ENCODE measurements around the gene MAN1C1. TPM values are rescaled to one million over a fixed set of nuclear protein-coding genes. Genes with fewer than 3 reads are reported as not detected.

Gene MAN1C1
- total and polyA plus RNA-seq, 4 donors = 4.6 to 14.7 (median 13.1) TPM

- Histone ChIP-seq H3K4me1 (ENCODE audit: control insufficient read depth in 5 of 5, insufficient read depth in 5 of 5, low read length in 5 of 5) (peaks cover 6 to 42% (median 24%) of the 10 kb centered on the region in 5 donors), H3K27ac (ENCODE audit: low read depth in 1 of 2, low read length in 1 of 2) (peak overlapping the region; percentile 5 to 17), H3K9ac (ENCODE audit: insufficient read depth in 1 of 2, low read length in 2 of 2) (no peak overlapping the region), H3K36me3 (ENCODE audit: control insufficient read depth in 4 of 4, insufficient read depth in 4 of 4, low read length in 4 of 4) (no peaks in the 10 kb centered on the region), H3K27me3 (ENCODE audit: control insufficient read depth in 3 of 3, insufficient read depth in 3 of 3, low read length in 2 of 3) (no peaks in the 10 kb centered on the region), H3K9me3 (ENCODE audit: control insufficient read depth in 4 of 4, insufficient read depth in 3 of 4, low read length in 3 of 4) (no peaks in the 10 kb centered on the region), H3K4me3 (no peak overlapping the region)
- no peak for TF ChIP-seq CTCF (IDR thresholded peaks at IDR 0.05; ENCODE audit: control extremely low read depth, extremely low read depth)
- DNase-seq = no peak
- no peak for ATAC-seq (ENCODE audit: insufficient read depth, low FRiP score)
- WGBS, 2 donors = 75 to 77% methylated on average over 6 of the region's 6 CpGs
Measured at GRCh38 chr1:25703671-25704266, 87.2 kb downstream of the MAN1C1 start.

GRCh38 chr1:25704267-25704691 lies 87.7 kb downstream of the MAN1C1 start:
- TF ChIP-seq CTCF (IDR thresholded peaks at IDR 0.05; ENCODE audit: control extremely low read depth, extremely low read depth) = no peak
- H3K27ac ChIP-seq (ENCODE audit: low read depth in 1 of 2, low read length in 1 of 2) = peak overlapping the region in 1 of 2 donors; percentile 5
- no peak for ATAC-seq (ENCODE audit: insufficient read depth, low FRiP score)
- no peak overlapping the region for H3K4me3 ChIP-seq
- DNase-seq = peak in 1 of 3 donors; percentile 44
- WGBS, 2 donors = 43 to 61% methylated on average over 7 of the region's 7 CpGs
- no peak overlapping the region for H3K9ac ChIP-seq (ENCODE audit: insufficient read depth in 1 of 2, low read length in 2 of 2)
- H3K9me3 ChIP-seq (ENCODE audit: control insufficient read depth in 4 of 4, insufficient read depth in 3 of 4, low read length in 3 of 4) = no peaks in the 10 kb centered on the region
- H3K36me3 ChIP-seq (ENCODE audit: control insufficient read depth in 4 of 4, insufficient read depth in 4 of 4, low read length in 4 of 4) = no peaks in the 10 kb centered on the region
- H3K4me1 ChIP-seq (ENCODE audit: control insufficient read depth in 5 of 5, insufficient read depth in 5 of 5, low read length in 5 of 5) = peaks cover 6 to 41% (median 22%) of the 10 kb centered on the region in 5 donors
- H3K27me3 ChIP-seq (ENCODE audit: control insufficient read depth in 3 of 3, insufficient read depth in 3 of 3, low read length in 2 of 3) = no peaks in the 10 kb centered on the region

- Histone ChIP-seq H3K4me3 (no peak overlapping the region), H3K4me1 (ENCODE audit: control insufficient read depth in 5 of 5, insufficient read depth in 5 of 5, low read length in 5 of 5) (peaks cover 0 to 26% (median 18%) of the 10 kb centered on the region in 5 donors), H3K9me3 (ENCODE audit: control insufficient read depth in 4 of 4, insufficient read depth in 3 of 4, low read length in 3 of 4) (no peaks in the 10 kb centered on the region), H3K27ac (ENCODE audit: low read depth in 1 of 2, low read length in 1 of 2) (no peak overlapping the region), H3K36me3 (ENCODE audit: control insufficient read depth in 4 of 4, insufficient read depth in 4 of 4, low read length in 4 of 4) (no peaks in the 10 kb centered on the region), H3K27me3 (ENCODE audit: control insufficient read depth in 3 of 3, insufficient read depth in 3 of 3, low read length in 2 of 3) (no peaks in the 10 kb centered on the region), H3K9ac (ENCODE audit: insufficient read depth in 1 of 2, low read length in 2 of 2) (no peak overlapping the region)
- no peak for TF ChIP-seq CTCF (IDR thresholded peaks at IDR 0.05; ENCODE audit: control extremely low read depth, extremely low read depth)
- no peak for DNase-seq
- 69 to 78% methylated on average over 2 of the region's 2 CpGs for WGBS, 2 donors
- no peak for ATAC-seq (ENCODE audit: insufficient read depth, low FRiP score)
Measured at GRCh38 chr1:25705699-25706098, 89.1 kb downstream of the MAN1C1 start.
